HS-27A (cell line): ENCODE data around the gene DENND6B.

Experiments
- DNase-seq: peaks from one replicate; pipeline ENCODE4 v3.0.0-alpha.2; 2012; ENCODE audit warnings: low read depth, missing footprints

The DENND6B gene

GRCh38 chr22:50303848-50304527 lies 22.8 kb downstream of the DENND6B start:
- DNase-seq: no peak

- DNase-seq: no peak
These were observed 23.3 kb downstream of the DENND6B start for GRCh38 chr22:50303515-50303847.

GRCh38 chr22:50302564-50302963 lies 24.2 kb downstream of the DENND6B start:
- no peak for DNase-seq

- DNase-seq: no peak
These were observed 24.7 kb downstream of the DENND6B start for GRCh38 chr22:50302041-50302541.

GRCh38 chr22:50301581-50301991 lies 25.2 kb downstream of the DENND6B start:
- no peak for DNase-seq

GRCh38 chr22:50300620-50301257 lies 26.1 kb downstream of the DENND6B start:
- DNase-seq: no peak

- DNase-seq: no peak
These were observed 26.8 kb downstream of the DENND6B start for GRCh38 chr22:50299785-50300619.

GRCh38 chr22:50298937-50299784 lies 27.7 kb downstream of the DENND6B start:
- no peak for DNase-seq

- DNase-seq: no peak
These were observed 28.6 kb downstream of the DENND6B start for GRCh38 chr22:50298266-50298637.

- DNase-seq: no peak
These were observed 29.1 kb downstream of the DENND6B start for GRCh38 chr22:50297510-50298265.

- no peak for DNase-seq
These were observed 29.9 kb downstream of the DENND6B start for GRCh38 chr22:50296658-50297490.

- no peak for DNase-seq
These were observed 32.5 kb downstream of the DENND6B start for GRCh38 chr22:50294319-50294656.

GRCh38 chr22:50293441-50294318 lies 33.1 kb downstream of the DENND6B start:
- peak; percentile 66 for DNase-seq

GRCh38 chr22:50292643-50293440 lies 34.0 kb downstream of the DENND6B start:
- DNase-seq: no peak

GRCh38 chr22:50289942-50290630 lies 36.7 kb downstream of the DENND6B start:
- no peak for DNase-seq

- DNase-seq: no peak
These were observed 37.5 kb downstream of the DENND6B start for GRCh38 chr22:50289151-50289941.

GRCh38 chr22:50287731-50288130 lies 39.1 kb downstream of the DENND6B start:
- no peak for DNase-seq
